CD4-positive, alpha-beta T cell treated with Interleukin-1 beta for 1 hour (primary cell): Measurements from ENCODE around the gene IL22RA1.

Experiments used
- DNase-seq, 2 donors: peaks; one replicate each; pipeline ENCODE4 v3.0.0-alpha.2; 2020 to 2022

The IL22RA1 gene

GRCh38 chr1:24136956-24137539, 5.9 kb downstream of the IL22RA1 start:
- no peak for DNase-seq

- no peak for DNase-seq
These were observed 8.6 kb downstream of the IL22RA1 start for GRCh38 chr1:24134376-24134775.

- DNase-seq: no peak
These were observed 9.1 kb downstream of the IL22RA1 start for GRCh38 chr1:24133819-24134218.

- no peak for DNase-seq
These were observed 12.6 kb downstream of the IL22RA1 start for GRCh38 chr1:24130385-24130784.

- no peak for DNase-seq
These were observed 15.1 kb downstream of the IL22RA1 start for GRCh38 chr1:24127801-24128363.

GRCh38 chr1:24127134-24127800, 15.7 kb downstream of the IL22RA1 start:
- DNase-seq: no peak

GRCh38 chr1:24126672-24127023, 16.3 kb downstream of the IL22RA1 start:
- no peak for DNase-seq

- DNase-seq: no peak
These were observed 16.8 kb downstream of the IL22RA1 start for GRCh38 chr1:24126018-24126671.

GRCh38 chr1:24125456-24125855, 17.5 kb downstream of the IL22RA1 start:
- DNase-seq: no peak

- DNase-seq: no peak
These were observed 18.0 kb downstream of the IL22RA1 start for GRCh38 chr1:24124980-24125379.

GRCh38 chr1:24123611-24124010, 19.3 kb downstream of the IL22RA1 start:
- no peak for DNase-seq

GRCh38 chr1:24122776-24123175, 20.2 kb downstream of the IL22RA1 start:
- DNase-seq: no peak

- DNase-seq: no peak
These were observed 21.5 kb downstream of the IL22RA1 start for GRCh38 chr1:24121406-24121805.

- DNase-seq: no peak
These were observed 22.0 kb downstream of the IL22RA1 start for GRCh38 chr1:24120965-24121364.

- no peak for DNase-seq
These were observed 22.8 kb downstream of the IL22RA1 start for GRCh38 chr1:24119859-24120756.

- DNase-seq: no peak
These were observed 23.5 kb downstream of the IL22RA1 start for GRCh38 chr1:24119489-24119858.

GRCh38 chr1:24118410-24119242, 24.3 kb downstream of the IL22RA1 start:
- DNase-seq: no peak

GRCh38 chr1:24117722-24118409, 25.1 kb downstream of the IL22RA1 start:
- no peak for DNase-seq

GRCh38 chr1:24117132-24117531, 25.8 kb downstream of the IL22RA1 start:
- DNase-seq: no peak

- no peak for DNase-seq
These were observed 28.2 kb downstream of the IL22RA1 start for GRCh38 chr1:24114753-24115152.

- DNase-seq: no peak
These were observed 29.3 kb downstream of the IL22RA1 start for GRCh38 chr1:24113641-24114033.
